ENCODE results near the gene CABLES1.

CABLES1 gene

GRCh38 chr18:23165271-23166068 lies 30.2 kb downstream of the CABLES1 start:
- H3K4me3 ChIP-seq (ENCODE audit: low read depth, low read length), result no peak overlapping the region

DNA sequence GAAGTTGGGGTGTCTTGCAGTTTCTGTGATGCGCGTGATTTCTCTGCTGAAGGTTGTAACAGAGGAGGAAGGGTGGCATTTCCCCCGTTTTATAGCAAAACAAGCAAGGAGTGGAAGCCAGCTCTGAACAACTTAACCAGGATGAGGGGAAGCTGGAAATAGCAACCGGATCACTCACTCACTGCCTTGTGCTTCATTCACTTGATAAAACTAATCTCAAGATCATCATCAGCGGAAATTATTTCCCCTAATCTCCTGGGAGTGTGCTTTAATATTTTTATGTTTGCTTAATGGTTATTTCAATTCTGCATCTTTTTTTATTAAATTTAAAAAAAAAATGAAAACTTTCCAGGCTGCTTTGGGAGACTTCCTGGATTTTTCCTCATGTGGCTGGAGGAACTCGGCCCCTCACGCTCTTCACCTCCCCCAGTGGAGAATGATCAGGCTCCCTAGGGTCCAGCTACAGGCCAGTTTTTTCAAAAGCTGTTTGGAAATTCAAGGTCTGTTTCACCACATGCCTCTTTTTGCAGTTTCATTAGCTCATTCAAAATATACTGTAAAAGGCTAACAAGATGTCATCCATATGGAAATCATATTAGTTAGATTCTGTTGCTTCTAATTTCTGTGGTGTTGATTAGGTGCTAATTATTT lies 31.7 kb downstream of the CABLES1 start:
- no peak overlapping the region for H3K4me3 ChIP-seq (ENCODE audit: low read depth, low read length)

DNA sequence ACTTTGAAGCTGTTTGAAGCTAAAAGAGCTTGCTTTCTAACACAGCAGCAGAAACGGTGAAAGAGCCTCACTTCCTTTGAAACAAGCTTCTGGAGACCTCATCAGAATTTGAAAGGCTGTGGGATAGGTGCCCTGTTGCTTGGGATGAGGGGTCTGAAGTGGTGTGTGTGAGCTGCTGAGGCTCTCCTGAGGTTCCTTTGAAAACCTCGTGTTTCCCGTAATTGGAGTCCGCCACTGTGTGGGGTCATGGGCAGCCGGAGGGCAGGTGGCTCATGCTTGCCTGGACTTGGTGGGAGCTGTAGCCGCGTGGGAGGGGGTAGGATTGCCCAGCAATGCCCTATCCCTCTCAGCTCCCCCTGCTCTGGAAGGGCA lies 34.4 kb downstream of the CABLES1 start:
- H3K4me3 ChIP-seq (ENCODE audit: low read depth, low read length), result no peak overlapping the region

DNA sequence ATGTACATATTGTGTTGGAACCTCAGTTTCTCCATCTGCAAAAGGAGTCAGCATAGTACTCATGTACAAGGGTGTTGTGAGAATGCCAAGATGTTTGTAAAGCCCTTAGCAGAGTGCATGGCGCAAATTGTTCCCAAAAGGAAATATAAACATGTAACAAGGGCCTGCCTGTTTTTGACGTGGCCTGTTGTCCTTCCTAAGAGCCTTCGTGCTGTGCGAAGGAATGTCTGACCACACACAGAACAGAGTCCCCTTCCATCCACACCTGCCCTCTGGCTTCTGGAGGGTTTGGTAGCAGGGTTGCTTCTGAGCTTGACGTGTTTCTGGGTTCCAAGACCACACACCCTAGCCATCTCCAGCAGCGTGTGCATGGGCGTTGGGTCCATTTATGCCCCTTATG lies 34.9 kb downstream of the CABLES1 start:
- H3K4me3 ChIP-seq (ENCODE audit: low read depth, low read length), result no peak overlapping the region

GRCh38 chr18:23171581-23172156 lies 36.4 kb downstream of the CABLES1 start:
- no peak overlapping the region for H3K4me3 ChIP-seq (ENCODE audit: low read depth, low read length)

GRCh38 chr18:23172591-23173380 lies 37.5 kb downstream of the CABLES1 start:
- no peak overlapping the region for H3K4me3 ChIP-seq (ENCODE audit: low read depth, low read length)

GRCh38 chr18:23173912-23174311 lies 38.6 kb downstream of the CABLES1 start:
- no peak overlapping the region for H3K4me3 ChIP-seq (ENCODE audit: low read depth, low read length)

DNA sequence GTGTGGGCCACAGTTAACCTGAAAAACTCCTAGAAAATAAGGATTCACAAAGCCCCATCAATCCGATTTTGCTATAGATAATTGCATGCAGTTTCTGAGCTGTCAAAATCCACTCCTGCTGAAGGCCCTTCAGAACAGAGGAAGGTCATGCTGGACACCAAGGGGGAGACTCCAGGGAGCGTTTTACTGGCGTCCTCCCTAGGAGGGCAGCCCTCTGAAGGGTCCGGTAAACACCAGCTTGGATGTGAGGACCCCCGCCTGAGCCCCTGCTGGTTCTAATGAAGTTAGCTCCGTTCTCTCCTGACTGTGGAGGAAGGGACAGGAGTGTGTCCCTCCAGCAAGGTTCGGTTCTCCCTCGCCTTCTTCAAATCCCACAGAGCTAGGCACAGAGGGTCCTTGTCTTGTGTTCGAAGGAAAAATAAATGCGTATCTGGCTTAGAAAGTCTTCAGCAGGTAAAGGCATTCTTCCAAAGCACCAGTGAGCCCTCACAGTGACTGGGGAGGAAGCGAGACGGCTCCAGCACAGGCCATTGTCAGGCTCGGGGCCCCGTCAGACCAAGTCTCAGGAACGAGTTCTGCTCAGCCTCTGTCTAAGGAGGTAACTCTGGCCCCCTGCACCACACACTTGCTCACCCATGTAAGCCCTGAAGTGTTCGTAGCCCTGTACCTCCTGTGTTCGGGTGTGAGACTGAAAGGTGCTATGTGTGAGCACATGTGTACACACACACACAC lies 41.6 kb downstream of the CABLES1 start:
- H3K4me3 ChIP-seq (ENCODE audit: low read depth, low read length), result no peak overlapping the region

DNA sequence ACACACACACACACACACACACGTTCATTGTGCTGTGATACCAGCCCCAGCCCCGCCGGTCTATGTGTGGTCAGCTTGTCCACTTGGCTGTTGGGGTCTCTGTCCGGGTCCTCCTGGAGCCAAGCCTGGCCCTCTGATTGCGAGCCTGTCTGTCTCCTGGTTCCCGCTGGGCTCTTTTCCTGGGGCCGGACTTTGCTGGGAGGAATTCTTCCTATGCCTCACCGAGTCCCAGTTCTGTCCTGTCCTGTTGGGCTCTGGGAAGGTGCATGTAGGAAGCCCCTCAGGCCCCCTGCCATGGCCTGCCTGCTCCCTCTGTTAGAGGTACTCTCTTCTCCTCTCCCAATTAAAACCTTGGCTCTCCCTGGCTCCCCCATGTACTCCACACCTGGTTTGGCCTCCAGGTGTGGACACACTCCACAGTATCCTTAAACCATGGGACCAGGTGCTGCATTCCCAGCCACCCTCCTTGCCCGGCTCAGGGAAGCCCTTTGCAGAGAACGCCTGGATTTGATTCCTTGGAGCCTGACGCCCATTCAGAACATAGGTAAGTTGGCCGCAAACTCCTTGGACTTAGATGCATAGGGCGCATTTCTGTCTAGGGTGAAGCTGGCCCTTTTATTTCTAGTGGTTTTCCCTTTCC lies 42.3 kb downstream of the CABLES1 start:
- no peak overlapping the region for H3K4me3 ChIP-seq (ENCODE audit: low read depth, low read length)

DNA sequence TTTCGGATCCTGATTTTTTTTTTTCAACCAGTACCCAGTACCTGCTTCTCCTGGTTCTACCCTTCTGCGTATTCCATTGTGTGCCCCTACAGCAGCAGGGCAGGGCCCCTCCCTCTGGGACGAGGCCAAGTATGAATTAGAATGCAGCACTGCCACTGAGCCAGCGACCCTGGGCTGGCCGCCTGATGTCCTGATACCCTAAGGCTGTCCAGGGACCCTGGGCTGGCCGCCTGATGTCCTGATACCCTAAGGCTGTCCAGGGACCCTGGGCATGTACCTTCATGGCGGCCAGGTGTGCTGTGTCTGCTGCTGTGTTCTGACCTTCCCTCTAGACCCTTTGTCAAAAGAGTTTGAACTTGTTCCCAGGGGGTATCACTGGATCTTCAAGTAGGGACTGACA lies 42.9 kb downstream of the CABLES1 start:
- H3K4me3 ChIP-seq (ENCODE audit: low read depth, low read length), result no peak overlapping the region

GRCh38 chr18:23178661-23179081 lies 43.4 kb downstream of the CABLES1 start:
- no peak overlapping the region for H3K4me3 ChIP-seq (ENCODE audit: low read depth, low read length)

GRCh38 chr18:23179416-23179815 lies 44.1 kb downstream of the CABLES1 start:
- no peak overlapping the region for H3K4me3 ChIP-seq (ENCODE audit: low read depth, low read length)

- H3K4me3 ChIP-seq (ENCODE audit: low read depth, low read length), result no peak overlapping the region
Observed at GRCh38 chr18:23181547-23181946, 46.3 kb downstream of the CABLES1 start.

GRCh38 chr18:23182606-23183005 lies 47.3 kb downstream of the CABLES1 start:
- no peak overlapping the region for H3K4me3 ChIP-seq (ENCODE audit: low read depth, low read length)

DNA sequence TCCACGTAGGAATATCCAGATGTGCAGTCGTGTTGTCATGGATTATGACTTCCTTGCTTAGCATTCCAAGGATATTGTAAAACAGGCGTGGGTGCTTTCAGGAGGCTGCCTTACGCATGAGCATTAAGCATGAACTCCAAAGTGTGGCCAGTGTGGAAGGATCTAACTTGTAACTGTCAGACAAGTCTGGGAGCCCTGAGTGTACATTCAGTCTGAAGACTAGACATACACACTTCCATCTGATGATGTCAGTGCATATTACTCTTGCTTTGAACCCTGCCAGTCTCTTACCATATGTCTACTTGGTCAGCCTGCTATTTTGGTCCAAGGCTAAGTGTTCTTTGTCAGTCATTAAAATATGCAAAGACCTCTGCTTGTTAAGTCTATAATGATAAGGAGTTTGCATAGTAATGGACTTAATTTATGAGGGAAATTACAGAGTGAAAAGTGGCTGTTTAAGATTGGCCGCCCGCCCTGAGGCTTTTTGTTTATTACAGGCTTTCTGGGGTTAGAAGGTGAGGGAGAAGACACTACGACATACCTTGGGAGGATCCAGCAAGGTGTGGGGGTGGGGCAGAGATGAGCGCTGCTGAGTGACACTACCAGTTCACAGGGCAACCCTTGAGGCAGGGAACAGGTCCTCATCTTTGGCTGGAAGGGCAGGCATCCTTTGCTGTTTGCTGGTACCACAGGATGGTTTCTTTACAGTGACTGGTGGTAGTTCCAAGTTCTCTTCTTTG lies 48.3 kb downstream of the CABLES1 start:
- no peak overlapping the region for H3K4me3 ChIP-seq (ENCODE audit: low read depth, low read length)

- no peak overlapping the region for H3K4me3 ChIP-seq (ENCODE audit: low read depth, low read length)
Observed at GRCh38 chr18:23186781-23187180, 51.5 kb downstream of the CABLES1 start.

DNA sequence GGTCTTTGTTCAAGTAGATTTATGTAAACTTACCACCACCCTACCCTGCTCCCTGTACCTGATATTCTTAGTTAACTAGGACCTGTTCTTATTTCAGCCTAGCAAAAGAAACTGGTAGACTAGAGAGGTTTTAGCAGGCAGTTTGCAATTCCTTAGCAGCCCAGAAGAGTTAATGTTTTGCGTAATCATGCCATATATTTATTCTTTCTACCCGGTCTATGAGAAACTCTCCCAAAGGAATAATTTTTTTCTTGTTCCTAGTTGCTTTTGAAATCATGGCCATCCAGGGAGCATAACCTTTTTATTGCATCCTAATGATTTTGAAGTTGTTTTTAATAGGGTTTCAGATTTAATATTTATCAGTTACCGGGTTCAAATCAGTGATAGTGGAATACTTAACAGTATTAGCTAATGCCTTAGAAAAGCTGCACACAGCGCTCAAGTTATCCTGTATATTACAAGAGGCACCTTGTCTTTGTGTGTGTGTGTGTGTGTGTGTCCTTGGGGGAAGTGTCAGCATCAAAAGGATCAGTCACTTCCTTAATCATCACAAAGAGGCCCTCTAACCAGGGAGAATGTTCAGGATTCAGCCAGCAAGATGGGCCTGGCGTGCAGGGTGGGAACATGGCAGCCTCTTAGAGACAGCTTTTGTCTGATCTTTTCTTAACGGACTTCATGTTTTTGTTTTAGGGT lies 52.9 kb downstream of the CABLES1 start:
- H3K4me3 ChIP-seq (ENCODE audit: low read depth, low read length), result no peak overlapping the region

DNA sequence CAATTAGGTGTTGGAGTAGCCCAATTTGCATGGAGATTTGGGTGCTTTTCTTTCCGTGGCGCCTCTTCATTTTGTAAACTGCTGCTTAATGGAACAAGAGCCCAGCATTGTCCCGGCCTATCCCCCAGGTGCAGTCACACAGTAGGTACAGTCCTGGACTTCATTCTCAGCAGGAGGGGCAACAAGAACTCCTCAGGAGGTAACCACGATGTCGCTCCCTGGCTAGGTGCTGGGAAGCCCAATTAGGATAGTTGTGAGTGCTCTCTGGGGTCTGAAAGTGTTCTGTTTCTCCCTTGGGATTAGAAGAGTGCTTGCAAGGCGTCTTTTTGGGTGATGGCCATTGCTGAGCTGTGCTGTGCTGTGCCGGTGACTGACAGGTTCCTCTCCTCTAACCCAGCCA lies 53.8 kb downstream of the CABLES1 start:
- H3K4me3 ChIP-seq (ENCODE audit: low read depth, low read length), result no peak overlapping the region
